ENCODE results near the gene RFX3.

The RFX3 gene

GRCh38 chr9:3526997-3527940, 1.5 kb upstream of the RFX3 start:
- Histone ChIP-seq H3K4me1 (ENCODE audit: control insufficient read depth, insufficient read depth, low read length) (no peaks in the 10 kb centered on the region), H3K27ac (ENCODE audit: low read length) (no peak overlapping the region), H3K4me3 (ENCODE audit: low read length) (peak overlapping the region; percentile 91), H3K36me3 (ENCODE audit: control insufficient read depth, insufficient read depth, low read length) (no peaks in the 10 kb centered on the region), H3K9me3 (ENCODE audit: control insufficient read depth, insufficient read depth, low read length) (no peaks in the 10 kb centered on the region), H3K27me3 (ENCODE audit: control insufficient read depth, insufficient read depth, low read length) (no peaks in the 10 kb centered on the region)
- DNase-seq (ENCODE audit: low read depth, low spot score) = no peak
- WGBS (ENCODE audit: insufficient coverage, insufficient read length) = no CpG with 5 or more reads among the region's 19 CpGs

DNA sequence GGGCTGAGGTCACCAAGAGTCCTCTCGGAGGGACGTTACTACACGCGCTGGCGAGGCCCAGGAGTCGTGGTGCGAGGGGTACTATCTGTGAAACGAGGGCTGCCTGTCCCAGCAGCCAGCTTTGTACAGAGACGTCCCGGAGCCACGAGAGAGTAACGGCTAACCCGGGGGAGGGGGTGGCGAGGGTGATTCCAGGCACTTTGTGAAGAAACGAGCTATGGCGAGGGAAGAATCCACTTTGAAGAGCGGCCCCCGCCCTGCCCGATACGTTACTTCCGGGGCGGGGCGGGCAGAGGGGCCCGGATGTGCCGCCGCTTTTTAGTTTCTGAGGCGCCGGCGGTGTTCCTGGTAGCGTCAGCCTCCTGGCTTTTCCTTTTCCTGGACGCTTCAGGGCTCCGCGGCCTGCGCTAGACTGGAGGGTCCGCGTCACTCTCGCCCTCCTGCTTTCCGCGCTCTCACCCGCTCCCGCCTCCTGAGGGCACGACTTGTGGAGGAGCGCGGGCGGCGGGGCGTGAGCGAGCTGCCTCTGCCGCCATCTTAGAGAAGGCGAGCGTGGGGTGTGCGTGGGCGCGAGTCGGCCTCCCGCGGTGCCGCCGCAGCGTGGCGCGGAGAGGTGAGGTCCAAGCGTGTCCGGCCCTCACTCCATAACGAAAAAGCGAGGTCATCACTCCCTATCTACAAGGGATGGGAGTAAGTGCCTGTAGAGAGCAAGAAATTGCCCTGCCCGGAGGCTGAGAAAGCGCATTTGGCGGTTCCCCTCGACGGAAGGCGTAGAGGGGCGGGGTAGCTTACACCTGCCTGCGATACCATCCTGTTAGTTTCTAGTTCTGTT, 580 bp upstream of the RFX3 start:
- no peaks in the 10 kb centered on the region for H3K27me3 ChIP-seq (ENCODE audit: control insufficient read depth, insufficient read depth, low read length)
- no peaks in the 10 kb centered on the region for H3K4me1 ChIP-seq (ENCODE audit: control insufficient read depth, insufficient read depth, low read length)
- no CpG with 5 or more reads among the region's 74 CpGs for WGBS (ENCODE audit: insufficient coverage, insufficient read length)
- H3K4me3 ChIP-seq (ENCODE audit: low read length) = peak overlapping the region; percentile 91
- H3K9me3 ChIP-seq (ENCODE audit: control insufficient read depth, insufficient read depth, low read length) = no peaks in the 10 kb centered on the region
- H3K36me3 ChIP-seq (ENCODE audit: control insufficient read depth, insufficient read depth, low read length) = no peaks in the 10 kb centered on the region
- H3K27ac ChIP-seq (ENCODE audit: low read length) = no peak overlapping the region
- DNase-seq (ENCODE audit: low read depth, low spot score) = no peak

DNA sequence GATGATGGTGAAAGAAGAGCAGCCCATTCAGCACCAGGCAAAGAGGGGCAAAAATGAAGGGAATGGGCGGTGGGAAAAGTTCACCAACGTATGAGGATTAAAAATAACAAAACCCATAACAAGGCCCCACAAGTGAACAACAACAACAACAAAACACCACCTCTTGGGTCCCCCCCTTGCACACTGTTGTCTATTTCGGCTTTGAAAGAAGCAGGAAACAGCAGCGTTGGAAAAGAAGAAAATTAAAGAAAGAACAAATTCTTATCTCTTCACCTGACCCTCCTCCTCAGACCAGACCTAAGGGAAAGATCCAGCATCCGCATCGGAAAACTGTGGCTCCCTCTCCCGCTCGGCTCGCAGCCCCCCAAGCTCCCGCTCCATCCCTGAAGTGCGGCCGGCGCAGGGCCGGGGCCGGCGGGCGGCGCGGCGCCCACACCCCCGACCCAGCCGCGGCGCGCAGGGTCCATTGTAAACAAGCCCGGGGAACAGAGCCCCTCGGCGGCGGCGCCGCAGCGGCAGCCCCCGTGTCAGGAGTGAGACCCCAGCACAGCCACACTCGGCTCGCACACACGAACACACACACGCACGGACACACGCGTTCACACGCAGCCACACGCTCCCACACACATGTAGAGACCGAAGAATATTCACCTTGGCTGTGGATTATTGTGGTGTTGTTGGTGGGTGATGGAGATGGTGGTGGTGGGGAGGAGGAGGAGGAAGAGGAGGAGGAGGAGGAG, 535 bp downstream of the RFX3 start:
- H3K36me3 ChIP-seq (ENCODE audit: control insufficient read depth, insufficient read depth, low read length) = no peaks in the 10 kb centered on the region
- no CpG with 5 or more reads among the region's 43 CpGs for WGBS (ENCODE audit: insufficient coverage, insufficient read length)
- DNase-seq (ENCODE audit: low read depth, low spot score) = no peak
- H3K4me1 ChIP-seq (ENCODE audit: control insufficient read depth, insufficient read depth, low read length) = no peaks in the 10 kb centered on the region
- peak overlapping the region; percentile 91 for H3K4me3 ChIP-seq (ENCODE audit: low read length)
- H3K27me3 ChIP-seq (ENCODE audit: control insufficient read depth, insufficient read depth, low read length) = no peaks in the 10 kb centered on the region
- no peak overlapping the region for H3K27ac ChIP-seq (ENCODE audit: low read length)
- no peaks in the 10 kb centered on the region for H3K9me3 ChIP-seq (ENCODE audit: control insufficient read depth, insufficient read depth, low read length)

DNA sequence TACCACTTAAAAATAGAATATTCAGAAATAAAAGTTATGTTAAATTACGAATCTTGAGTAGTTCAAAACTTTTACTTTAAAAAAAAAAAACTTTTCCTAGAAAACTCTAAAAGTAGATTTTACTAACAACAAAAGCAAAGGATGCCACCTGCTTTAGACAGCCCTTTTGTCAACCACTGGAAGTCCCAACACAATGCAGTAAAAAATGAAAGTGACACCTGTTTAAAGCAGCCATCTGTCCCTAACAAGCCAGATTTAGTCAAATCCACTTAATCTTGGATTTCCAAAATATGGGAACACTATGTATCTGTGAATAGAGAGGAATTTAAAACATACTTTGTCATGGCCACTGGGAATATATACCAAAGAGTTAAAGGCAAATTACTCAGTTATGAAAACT, 3.8 kb downstream of the RFX3 start:
- H3K9me3 ChIP-seq (ENCODE audit: control insufficient read depth, insufficient read depth, low read length) = no peaks in the 10 kb centered on the region
- WGBS (ENCODE audit: insufficient coverage, insufficient read length) = no CpG with 5 or more reads among the region's 1 CpG
- H3K36me3 ChIP-seq (ENCODE audit: control insufficient read depth, insufficient read depth, low read length) = no peaks in the 10 kb centered on the region
- DNase-seq (ENCODE audit: low read depth, low spot score) = no peak
- no peaks in the 10 kb centered on the region for H3K27me3 ChIP-seq (ENCODE audit: control insufficient read depth, insufficient read depth, low read length)
- no peak overlapping the region for H3K4me3 ChIP-seq (ENCODE audit: low read length)
- no peaks in the 10 kb centered on the region for H3K4me1 ChIP-seq (ENCODE audit: control insufficient read depth, insufficient read depth, low read length)
- no peak overlapping the region for H3K27ac ChIP-seq (ENCODE audit: low read length)

DNA sequence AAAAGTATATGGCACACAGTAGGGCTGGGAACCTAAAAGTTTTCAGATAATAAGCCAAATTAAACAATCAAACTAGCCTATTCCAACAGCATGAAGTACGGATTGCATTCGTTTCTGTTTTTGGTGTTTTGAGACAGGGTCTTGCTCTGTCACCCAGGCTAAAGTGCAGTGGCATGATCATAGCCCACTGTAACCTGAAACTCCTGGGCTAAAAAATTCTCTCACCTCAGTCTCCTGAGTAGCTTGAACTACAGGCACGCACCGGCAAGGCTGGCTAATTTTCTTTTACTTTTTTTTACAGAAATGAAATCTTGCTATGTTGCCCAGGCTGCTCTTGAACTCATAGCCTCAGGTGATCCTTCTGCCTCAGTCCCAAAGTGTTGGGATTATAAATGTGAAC, 5.2 kb downstream of the RFX3 start:
- no peak for DNase-seq (ENCODE audit: low read depth, low spot score)
- no peaks in the 10 kb centered on the region for H3K27me3 ChIP-seq (ENCODE audit: control insufficient read depth, insufficient read depth, low read length)
- no peak overlapping the region for H3K27ac ChIP-seq (ENCODE audit: low read length)
- H3K9me3 ChIP-seq (ENCODE audit: control insufficient read depth, insufficient read depth, low read length) = no peaks in the 10 kb centered on the region
- H3K36me3 ChIP-seq (ENCODE audit: control insufficient read depth, insufficient read depth, low read length) = no peaks in the 10 kb centered on the region
- no peaks in the 10 kb centered on the region for H3K4me1 ChIP-seq (ENCODE audit: control insufficient read depth, insufficient read depth, low read length)
- H3K4me3 ChIP-seq (ENCODE audit: low read length) = no peak overlapping the region
- WGBS (ENCODE audit: insufficient coverage, insufficient read length) = no CpG with 5 or more reads among the region's 4 CpGs

- H3K9me3 ChIP-seq (ENCODE audit: control insufficient read depth, insufficient read depth, low read length) = no peaks in the 10 kb centered on the region
- no peaks in the 10 kb centered on the region for H3K36me3 ChIP-seq (ENCODE audit: control insufficient read depth, insufficient read depth, low read length)
- no peak overlapping the region for H3K27ac ChIP-seq (ENCODE audit: low read length)
- H3K4me1 ChIP-seq (ENCODE audit: control insufficient read depth, insufficient read depth, low read length) = no peaks in the 10 kb centered on the region
- WGBS (ENCODE audit: insufficient coverage, insufficient read length) = no CpG with 5 or more reads among the region's 3 CpGs
- H3K27me3 ChIP-seq (ENCODE audit: control insufficient read depth, insufficient read depth, low read length) = no peaks in the 10 kb centered on the region
- H3K4me3 ChIP-seq (ENCODE audit: low read length) = no peak overlapping the region
- no peak for DNase-seq (ENCODE audit: low read depth, low spot score)
These were observed 8.3 kb downstream of the RFX3 start for GRCh38 chr9:3517377-3518048.

GRCh38 chr9:3516667-3517330, 9.0 kb downstream of the RFX3 start:
- Histone ChIP-seq H3K27me3 (ENCODE audit: control insufficient read depth, insufficient read depth, low read length) (no peaks in the 10 kb centered on the region), H3K27ac (ENCODE audit: low read length) (no peak overlapping the region), H3K4me1 (ENCODE audit: control insufficient read depth, insufficient read depth, low read length) (no peaks in the 10 kb centered on the region), H3K9me3 (ENCODE audit: control insufficient read depth, insufficient read depth, low read length) (no peaks in the 10 kb centered on the region), H3K36me3 (ENCODE audit: control insufficient read depth, insufficient read depth, low read length) (no peaks in the 10 kb centered on the region), H3K4me3 (ENCODE audit: low read length) (no peak overlapping the region)
- WGBS (ENCODE audit: insufficient coverage, insufficient read length) = no CpG with 5 or more reads among the region's 4 CpGs
- DNase-seq (ENCODE audit: low read depth, low spot score) = no peak

DNA sequence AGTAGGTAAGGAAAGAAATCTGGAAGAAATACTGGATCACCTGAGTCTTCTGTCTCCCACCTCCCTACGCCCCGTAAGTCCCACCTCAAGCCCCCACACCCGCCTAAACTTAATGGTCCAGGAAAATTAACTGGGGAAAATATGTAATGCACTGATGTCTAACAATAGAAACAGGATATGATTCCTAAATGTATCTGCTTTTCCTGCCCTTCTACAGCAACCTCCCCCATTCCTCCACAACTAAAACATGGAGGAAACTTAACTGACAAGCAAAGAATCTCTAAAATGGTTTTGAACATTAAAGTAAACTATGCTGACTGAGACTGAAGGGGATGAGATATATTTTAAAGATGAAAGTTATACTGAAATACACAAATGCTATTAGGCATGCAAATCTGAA, 10.4 kb downstream of the RFX3 start:
- H3K4me1 ChIP-seq (ENCODE audit: control insufficient read depth, insufficient read depth, low read length) = no peaks in the 10 kb centered on the region
- WGBS (ENCODE audit: insufficient coverage, insufficient read length) = no CpG with 5 or more reads among the region's 3 CpGs
- no peaks in the 10 kb centered on the region for H3K27me3 ChIP-seq (ENCODE audit: control insufficient read depth, insufficient read depth, low read length)
- no peak overlapping the region for H3K4me3 ChIP-seq (ENCODE audit: low read length)
- no peak overlapping the region for H3K27ac ChIP-seq (ENCODE audit: low read length)
- no peaks in the 10 kb centered on the region for H3K36me3 ChIP-seq (ENCODE audit: control insufficient read depth, insufficient read depth, low read length)
- no peak for DNase-seq (ENCODE audit: low read depth, low spot score)
- no peaks in the 10 kb centered on the region for H3K9me3 ChIP-seq (ENCODE audit: control insufficient read depth, insufficient read depth, low read length)

DNA sequence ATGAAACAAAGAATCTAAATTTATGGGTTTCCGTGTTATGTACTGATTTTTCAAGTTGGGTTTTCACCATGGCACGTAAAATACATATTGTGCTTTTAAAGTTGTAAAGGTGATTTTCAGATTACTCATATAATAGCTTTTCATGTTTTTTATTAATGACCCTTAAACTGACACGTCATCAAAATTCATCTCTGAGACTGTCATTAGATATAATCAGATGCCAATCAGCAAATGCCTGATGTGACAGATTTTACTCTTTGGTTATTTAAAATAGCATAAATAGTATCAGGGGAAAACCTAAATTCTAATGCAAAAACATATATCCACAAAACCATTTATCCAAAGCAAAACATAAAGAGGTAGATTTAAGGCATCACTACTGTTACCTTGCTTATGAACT, 11.0 kb downstream of the RFX3 start:
- no peaks in the 10 kb centered on the region for H3K9me3 ChIP-seq (ENCODE audit: control insufficient read depth, insufficient read depth, low read length)
- H3K27me3 ChIP-seq (ENCODE audit: control insufficient read depth, insufficient read depth, low read length) = no peaks in the 10 kb centered on the region
- H3K27ac ChIP-seq (ENCODE audit: low read length) = no peak overlapping the region
- no CpG with 5 or more reads among the region's 3 CpGs for whole genome bisulfite sequencing (ENCODE audit: insufficient coverage, insufficient read length)
- no peaks in the 10 kb centered on the region for H3K36me3 ChIP-seq (ENCODE audit: control insufficient read depth, insufficient read depth, low read length)
- no peak overlapping the region for H3K4me3 ChIP-seq (ENCODE audit: low read length)
- no peaks in the 10 kb centered on the region for H3K4me1 ChIP-seq (ENCODE audit: control insufficient read depth, insufficient read depth, low read length)
- DNase-seq (ENCODE audit: low read depth, low spot score) = no peak
